Activated CD8-positive, alpha-beta T cell treated with anti-CD3 and anti-CD28 coated beads for 36 hours (primary cell): ENCODE measurements around the gene FLNA. TPM values are rescaled to one million over a fixed set of nuclear protein-coding genes. Genes with fewer than 3 reads are reported as not detected.

ENCODE experiments used
- ATAC-seq: fragments of 200-7000 bp; cut with Tn5 transposase; one replicate; pipeline ENCODE4 v1.10.0; 2021; ENCODE audit warnings: mild to moderate bottlenecking, moderate library complexity
- CTCF ChIA-PET: fragments of 350-600 bp; sonication (Branson Sonifier 250); formaldehyde crosslinking; loops from one replicate; lab custom pipeline; 2021; ENCODE audit warnings: antibody characterized with exemption; lab: Charles Lee
- POLR2A ChIA-PET: fragments of 350-600 bp; sonication (Branson Sonifier 250); formaldehyde crosslinking; loops from one replicate; lab custom pipeline; 2021; ENCODE audit warnings: antibody characterized with exemption; lab: Charles Lee
- DNase-seq: peaks from one replicate; pipeline ENCODE4 v3.0.0-alpha.2; 2020
- H3K27ac Mint-ChIP-seq: one replicate; pipeline ENCODE4 v1.8.0; 2021; ENCODE audit warnings: mild to moderate bottlenecking, mixed read lengths
- H3K27me3 Mint-ChIP-seq: one replicate; pipeline ENCODE4 v1.8.0; 2021; ENCODE audit warnings: mixed read lengths
- H3K36me3 Mint-ChIP-seq: one replicate; pipeline ENCODE4 v1.8.0; 2021; ENCODE audit warnings: low read depth, mixed read lengths
- H3K4me1 Mint-ChIP-seq: one replicate; pipeline ENCODE4 v1.8.0; 2021; ENCODE audit warnings: low read depth, mixed read lengths
- H3K4me3 Mint-ChIP-seq: one replicate; pipeline ENCODE4 v1.8.0; 2021; ENCODE audit warnings: mild to moderate bottlenecking, moderate library complexity, mixed read lengths
- H3K9me3 Mint-ChIP-seq: one replicate; pipeline ENCODE4 v1.8.0; 2021; ENCODE audit warnings: mixed read lengths
- intact Hi-C: fragments of 100-400 bp; cut with micrococcal nuclease; formaldehyde crosslinking; loops from one replicate; pipeline ENCODE4 v1.10.0; 2022
- total RNA-seq, 2 experiments: library from RNA; stranded (reverse); gene quantifications; one replicate each; pipeline ENCODE4 v1.2.3, GENCODE V29; 2021
- TF ChIP-seq, protein P1 (sequence below): fragments of 200-600 bp; IDR thresholded peaks from one replicate; pipeline ENCODE4 v1.8.0; 2022; ENCODE audit warnings: antibody characterized with exemption, mild to moderate bottlenecking

Gene FLNA
- total RNA-seq, 2 experiments from 2014 or later: 1,057 to 1,091 TPM

DNA sequence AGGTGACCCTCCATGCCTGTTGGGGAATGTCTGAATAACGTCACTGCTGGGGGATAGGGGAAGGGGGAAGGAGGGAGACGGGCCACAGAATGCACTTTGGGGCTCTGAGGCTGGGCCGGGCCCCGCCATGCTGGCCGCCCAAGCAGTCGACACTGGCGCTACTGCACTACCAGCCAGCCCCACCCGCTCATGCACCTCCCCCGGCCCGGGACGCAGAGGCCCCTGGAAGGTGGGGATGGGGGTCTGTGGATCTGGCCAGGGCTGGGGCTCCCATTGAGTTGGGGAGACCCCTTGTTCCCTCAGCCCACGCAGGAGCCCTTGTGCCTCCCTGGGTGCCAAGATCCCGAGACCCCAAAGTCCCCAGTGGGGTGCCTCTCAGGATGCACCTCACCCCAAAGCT lies 17.8 kb downstream of the FLNA start:
- H3K36me3 Mint-ChIP-seq: peaks cover 24% of the 10 kb centered on the region
- H3K4me1 Mint-ChIP-seq: peaks cover 27% of the 10 kb centered on the region
- TF ChIP-seq, protein P1, sequence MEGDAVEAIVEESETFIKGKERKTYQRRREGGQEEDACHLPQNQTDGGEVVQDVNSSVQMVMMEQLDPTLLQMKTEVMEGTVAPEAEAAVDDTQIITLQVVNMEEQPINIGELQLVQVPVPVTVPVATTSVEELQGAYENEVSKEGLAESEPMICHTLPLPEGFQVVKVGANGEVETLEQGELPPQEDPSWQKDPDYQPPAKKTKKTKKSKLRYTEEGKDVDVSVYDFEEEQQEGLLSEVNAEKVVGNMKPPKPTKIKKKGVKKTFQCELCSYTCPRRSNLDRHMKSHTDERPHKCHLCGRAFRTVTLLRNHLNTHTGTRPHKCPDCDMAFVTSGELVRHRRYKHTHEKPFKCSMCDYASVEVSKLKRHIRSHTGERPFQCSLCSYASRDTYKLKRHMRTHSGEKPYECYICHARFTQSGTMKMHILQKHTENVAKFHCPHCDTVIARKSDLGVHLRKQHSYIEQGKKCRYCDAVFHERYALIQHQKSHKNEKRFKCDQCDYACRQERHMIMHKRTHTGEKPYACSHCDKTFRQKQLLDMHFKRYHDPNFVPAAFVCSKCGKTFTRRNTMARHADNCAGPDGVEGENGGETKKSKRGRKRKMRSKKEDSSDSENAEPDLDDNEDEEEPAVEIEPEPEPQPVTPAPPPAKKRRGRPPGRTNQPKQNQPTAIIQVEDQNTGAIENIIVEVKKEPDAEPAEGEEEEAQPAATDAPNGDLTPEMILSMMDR: no peak
- POLR2A ChIA-PET: no interaction called here
- H3K4me3 Mint-ChIP-seq: no peak overlapping the region
- intact Hi-C loops: no loop called here
- no peak for ATAC-seq
- no peaks in the 10 kb centered on the region for H3K9me3 Mint-ChIP-seq
- CTCF ChIA-PET: no interaction called here
- no peak for DNase-seq
- no peaks in the 10 kb centered on the region for H3K27me3 Mint-ChIP-seq
- no peak overlapping the region for H3K27ac Mint-ChIP-seq

- Mint-ChIP-seq H3K27ac (no peak overlapping the region), H3K36me3 (peaks cover 22% of the 10 kb centered on the region), H3K27me3 (no peaks in the 10 kb centered on the region), H3K4me1 (peaks cover 33% of the 10 kb centered on the region), H3K9me3 (no peaks in the 10 kb centered on the region), H3K4me3 (no peak overlapping the region)
- TF ChIP-seq, protein P1: no peak
- ATAC-seq: no peak
- POLR2A ChIA-PET: interaction anchor here (0.9 kb wide), 1 partner anchor 13 kb away, joined by 3 read pairs; no protein-coding TSS in a partner anchor
- DNase-seq: no peak
- CTCF ChIA-PET: no interaction called here
- intact Hi-C loops: no loop called here
These were observed 18.7 kb downstream of the FLNA start for GRCh38 chrX:154355776-154356140.

- ATAC-seq (no peak), DNase-seq (no peak)
- Mint-ChIP-seq H3K9me3 (no peaks in the 10 kb centered on the region), H3K36me3 (peaks cover 25% of the 10 kb centered on the region), H3K27me3 (no peaks in the 10 kb centered on the region), H3K27ac (no peak overlapping the region), H3K4me3 (no peak overlapping the region), H3K4me1 (peaks cover 35% of the 10 kb centered on the region)
- intact Hi-C loops: no loop called here
- TF ChIP-seq, protein P1: no peak
- ChIA-PET POLR2A (interaction anchor here (0.7 to 1.8 kb wide), 3 partner anchors 10 to 14 kb away, joined by 3 to 6 read pairs (median 3); no protein-coding TSS in a partner anchor), CTCF (no interaction called here)
These were observed 19.2 kb downstream of the FLNA start for GRCh38 chrX:154355094-154355775.

DNA sequence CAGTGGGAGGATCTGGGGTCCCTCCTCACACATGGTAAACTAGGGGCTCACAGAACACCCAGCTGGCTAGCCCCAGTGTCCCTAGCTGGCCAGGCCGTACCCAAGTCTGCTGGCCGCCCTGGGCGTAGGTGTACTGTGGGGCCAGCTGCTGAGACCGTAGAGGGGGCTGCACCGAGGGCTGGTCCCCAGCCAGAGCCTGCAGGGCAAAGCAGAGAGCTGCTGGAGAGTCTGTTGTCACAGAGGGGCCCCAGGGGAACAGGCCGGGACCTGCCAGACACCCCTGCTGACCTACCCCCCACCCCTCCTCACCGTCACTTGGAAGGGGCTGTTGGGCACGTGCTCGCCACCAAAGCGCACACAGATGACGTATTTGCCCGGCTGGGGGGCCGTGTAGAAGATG lies 19.9 kb downstream of the FLNA start:
- Mint-ChIP-seq H3K4me1 (peaks cover 41% of the 10 kb centered on the region), H3K27ac (no peak overlapping the region), H3K27me3 (no peaks in the 10 kb centered on the region), H3K9me3 (no peaks in the 10 kb centered on the region), H3K36me3 (peaks cover 31% of the 10 kb centered on the region), H3K4me3 (no peak overlapping the region)
- CTCF ChIA-PET: no interaction called here
- intact Hi-C loops: no loop called here
- no peak for ATAC-seq
- DNase-seq: no peak
- TF ChIP-seq, protein P1: no peak
- POLR2A ChIA-PET: interaction anchor here (0.7 to 1.8 kb wide), 2 partner anchors 11 to 26 kb away, joined by 3 to 6 read pairs; no protein-coding TSS in a partner anchor

DNA sequence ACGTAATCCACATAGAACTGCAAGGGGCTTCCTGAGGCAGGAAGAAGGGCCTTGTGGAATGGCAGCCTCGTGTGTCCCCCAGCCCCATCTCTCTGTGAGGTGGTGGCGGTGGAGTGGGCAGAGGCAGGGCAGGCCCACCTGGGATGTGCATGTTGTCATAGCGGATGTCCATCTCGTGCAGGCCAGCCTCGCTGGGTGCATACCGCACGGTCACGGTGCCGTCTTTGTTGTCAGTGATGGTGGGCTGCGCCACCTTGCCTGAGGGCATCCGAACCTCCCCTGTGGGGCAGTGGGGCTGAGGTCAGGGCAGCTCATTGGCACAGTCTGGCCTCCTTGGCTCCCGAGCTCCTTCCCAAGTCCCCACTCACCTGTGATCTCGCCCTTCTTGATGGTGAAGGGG lies 20.4 kb downstream of the FLNA start:
- Mint-ChIP-seq H3K9me3 (no peaks in the 10 kb centered on the region), H3K4me3 (no peak overlapping the region), H3K36me3 (peaks cover 31% of the 10 kb centered on the region), H3K27me3 (no peaks in the 10 kb centered on the region), H3K27ac (no peak overlapping the region), H3K4me1 (peaks cover 44% of the 10 kb centered on the region)
- TF ChIP-seq, protein P1: no peak
- intact Hi-C loops: no loop called here
- POLR2A ChIA-PET: interaction anchor here (0.7 to 1.8 kb wide), 3 partner anchors 11 to 44 kb away, joined by 3 to 6 read pairs (median 4); no protein-coding TSS in a partner anchor
- ATAC-seq (no peak), DNase-seq (no peak)
- CTCF ChIA-PET: no interaction called here
